RWPE2 (cell line): ENCODE measurements around the gene CA10.

Experiments
- ATAC-seq: fragments of 200-7000 bp; cut with Tn5 transposase; 3 replicates; pipeline ENCODE4 v1.9.1; 2021; ENCODE audit warnings: low read depth
- DNase-seq: peaks from one replicate; pipeline ENCODE4 v3.0.0-alpha.2; 2020; ENCODE audit warnings: low spot score
- H3K27ac ChIP-seq: fragments of 450-650 bp; 2 replicates; pipeline ENCODE4 v1.5.1; 2017; ENCODE audit warnings: mild to moderate bottlenecking; ENCODE audit not compliant: poor library complexity, severe bottlenecking
- H3K27me3 ChIP-seq: fragments of 250-450 bp; sonication (Bioruptor Pico); 2 replicates; pipeline ENCODE4 v1.5.1; 2021; ENCODE audit warnings: mild to moderate bottlenecking, moderate library complexity; ENCODE audit not compliant: insufficient read depth, poor library complexity, severe bottlenecking
- H3K36me3 ChIP-seq: fragments of 250-450 bp; sonication (Bioruptor Pico); 2 replicates; pipeline ENCODE4 v1.5.1; 2020; ENCODE audit warnings: low read depth, mild to moderate bottlenecking, moderate library complexity
- H3K4me1 ChIP-seq: fragments of 250-450 bp; sonication (Bioruptor Pico); 2 replicates; pipeline ENCODE4 v1.5.1; 2021; ENCODE audit warnings: mild to moderate bottlenecking, moderate library complexity; ENCODE audit not compliant: insufficient read depth, poor library complexity, severe bottlenecking
- H3K4me3 ChIP-seq: fragments of 250-450 bp; sonication (Bioruptor Pico); 2 replicates; pipeline ENCODE4 v1.5.1; 2021; ENCODE audit warnings: mild to moderate bottlenecking, moderate library complexity; ENCODE audit not compliant: severe bottlenecking
- H3K9me3 ChIP-seq: fragments of 250-450 bp; sonication (Bioruptor Pico); 2 replicates; pipeline ENCODE4 v1.5.1; 2021; ENCODE audit warnings: mild to moderate bottlenecking, moderate library complexity; ENCODE audit not compliant: severe bottlenecking
- TF ChIP-seq, protein P1 (sequence below): fragments of 450-650 bp; IDR thresholded peaks from one replicate; pipeline ENCODE4 v1.5.1; 2017; ENCODE audit warnings: mild to moderate bottlenecking, moderate library complexity; ENCODE audit not compliant: poor library complexity, severe bottlenecking

CA10 gene

DNA sequence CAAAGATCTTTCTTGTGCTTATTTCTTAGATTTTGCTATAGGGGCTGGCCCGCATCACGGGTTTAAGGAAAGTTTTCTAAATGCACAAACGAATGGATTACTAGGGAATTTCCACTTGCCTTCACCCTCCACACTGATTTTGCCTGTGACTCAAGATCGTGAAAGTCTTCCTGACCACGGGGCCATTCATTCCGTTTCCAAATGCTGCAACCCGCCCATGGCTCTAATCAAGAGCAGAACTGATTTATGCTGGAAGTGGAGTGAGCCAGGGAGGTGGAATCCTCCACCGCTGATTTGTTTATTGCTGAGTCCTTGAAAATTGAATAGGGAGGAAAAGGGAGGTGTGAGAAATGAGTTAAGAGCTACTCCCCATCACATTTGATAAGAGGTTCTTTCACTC lies 52.4 kb downstream of the CA10 start:
- H3K4me1 ChIP-seq, result no peaks in the 10 kb centered on the region
- no peaks in the 10 kb centered on the region for H3K27me3 ChIP-seq
- TF ChIP-seq, protein P1, sequence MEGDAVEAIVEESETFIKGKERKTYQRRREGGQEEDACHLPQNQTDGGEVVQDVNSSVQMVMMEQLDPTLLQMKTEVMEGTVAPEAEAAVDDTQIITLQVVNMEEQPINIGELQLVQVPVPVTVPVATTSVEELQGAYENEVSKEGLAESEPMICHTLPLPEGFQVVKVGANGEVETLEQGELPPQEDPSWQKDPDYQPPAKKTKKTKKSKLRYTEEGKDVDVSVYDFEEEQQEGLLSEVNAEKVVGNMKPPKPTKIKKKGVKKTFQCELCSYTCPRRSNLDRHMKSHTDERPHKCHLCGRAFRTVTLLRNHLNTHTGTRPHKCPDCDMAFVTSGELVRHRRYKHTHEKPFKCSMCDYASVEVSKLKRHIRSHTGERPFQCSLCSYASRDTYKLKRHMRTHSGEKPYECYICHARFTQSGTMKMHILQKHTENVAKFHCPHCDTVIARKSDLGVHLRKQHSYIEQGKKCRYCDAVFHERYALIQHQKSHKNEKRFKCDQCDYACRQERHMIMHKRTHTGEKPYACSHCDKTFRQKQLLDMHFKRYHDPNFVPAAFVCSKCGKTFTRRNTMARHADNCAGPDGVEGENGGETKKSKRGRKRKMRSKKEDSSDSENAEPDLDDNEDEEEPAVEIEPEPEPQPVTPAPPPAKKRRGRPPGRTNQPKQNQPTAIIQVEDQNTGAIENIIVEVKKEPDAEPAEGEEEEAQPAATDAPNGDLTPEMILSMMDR, result no peak
- H3K36me3 ChIP-seq, result no peaks in the 10 kb centered on the region
- H3K9me3 ChIP-seq, result no peaks in the 10 kb centered on the region
- no peak overlapping the region for H3K4me3 ChIP-seq
- no peak overlapping the region for H3K27ac ChIP-seq
- DNase-seq (no peak), ATAC-seq (no peak)

DNA sequence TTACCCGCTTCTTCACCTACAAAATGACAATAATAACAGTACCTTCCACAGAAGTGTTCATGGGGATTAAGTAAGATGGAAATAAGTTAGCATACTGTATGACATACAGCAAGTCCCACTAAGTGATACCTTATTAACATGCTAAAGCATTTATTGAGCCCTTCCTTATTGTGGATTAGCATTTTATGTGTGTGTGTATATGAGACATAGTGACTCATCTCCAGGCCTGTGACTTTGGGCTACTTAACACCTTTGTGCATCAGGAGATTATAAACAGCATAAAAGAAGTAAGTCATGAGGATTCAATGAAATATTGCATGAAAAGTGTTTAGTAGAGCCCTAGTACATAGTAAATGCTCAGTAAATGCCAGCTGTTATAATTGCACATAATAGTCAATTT lies 52.9 kb downstream of the CA10 start:
- H3K27ac ChIP-seq, result no peak overlapping the region
- H3K9me3 ChIP-seq, result no peaks in the 10 kb centered on the region
- DNase-seq (no peak), ATAC-seq (peak; percentile 48; the same call in 1 of the 3 replicates)
- H3K4me1 ChIP-seq, result no peaks in the 10 kb centered on the region
- no peak overlapping the region for H3K4me3 ChIP-seq
- H3K27me3 ChIP-seq, result no peaks in the 10 kb centered on the region
- TF ChIP-seq, protein P1, result no peak
- no peaks in the 10 kb centered on the region for H3K36me3 ChIP-seq

DNA sequence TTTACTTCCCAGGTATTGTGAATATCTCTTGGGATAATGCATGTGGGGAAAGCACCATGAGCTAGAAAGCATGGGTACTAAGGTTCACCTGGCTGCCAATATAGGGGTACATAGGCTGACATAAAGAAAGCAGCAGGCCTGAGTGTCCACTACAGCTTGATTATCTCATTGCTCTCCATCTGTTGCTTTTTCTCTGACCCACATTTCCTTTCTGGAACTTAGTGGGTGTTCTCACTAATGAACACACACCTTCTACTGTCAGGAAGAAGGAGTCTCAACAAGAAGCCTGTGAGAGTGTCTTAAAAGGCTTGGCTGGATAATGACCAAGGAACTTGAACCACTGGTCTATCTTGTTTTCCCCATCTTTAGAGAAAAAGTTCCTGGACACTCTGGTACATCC lies 62.5 kb downstream of the CA10 start:
- TF ChIP-seq, protein P1, result no peak
- no peak overlapping the region for H3K27ac ChIP-seq
- H3K4me1 ChIP-seq, result no peaks in the 10 kb centered on the region
- no peak for ATAC-seq
- H3K27me3 ChIP-seq, result peaks cover 7% of the 10 kb centered on the region
- no peak for DNase-seq
- no peak overlapping the region for H3K4me3 ChIP-seq
- no peaks in the 10 kb centered on the region for H3K9me3 ChIP-seq
- no peaks in the 10 kb centered on the region for H3K36me3 ChIP-seq

DNA sequence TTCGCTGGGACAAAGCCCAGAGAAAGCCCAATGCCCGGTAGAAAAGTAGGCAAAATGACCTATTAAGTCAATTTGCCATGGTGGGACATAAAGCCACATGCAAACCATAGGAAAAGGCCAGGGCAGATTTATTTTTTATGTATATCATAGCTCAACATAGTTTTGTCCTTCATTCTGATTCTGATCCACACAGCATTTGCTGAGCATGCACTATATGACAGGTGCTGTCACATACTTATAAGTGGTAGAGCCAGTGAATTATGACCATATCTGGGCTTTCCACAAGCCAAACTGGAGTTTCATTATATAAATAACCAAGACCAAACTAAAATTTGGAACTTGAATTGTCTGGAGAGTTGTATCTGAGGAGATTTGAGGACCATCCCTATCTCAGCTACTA lies 74.3 kb downstream of the CA10 start:
- TF ChIP-seq, protein P1, result no peak
- Histone ChIP-seq H3K4me1 (no peaks in the 10 kb centered on the region), H3K27me3 (peaks cover 9% of the 10 kb centered on the region), H3K36me3 (no peaks in the 10 kb centered on the region), H3K9me3 (no peaks in the 10 kb centered on the region), H3K27ac (no peak overlapping the region), H3K4me3 (no peak overlapping the region)
- ATAC-seq (no peak), DNase-seq (no peak)

DNA sequence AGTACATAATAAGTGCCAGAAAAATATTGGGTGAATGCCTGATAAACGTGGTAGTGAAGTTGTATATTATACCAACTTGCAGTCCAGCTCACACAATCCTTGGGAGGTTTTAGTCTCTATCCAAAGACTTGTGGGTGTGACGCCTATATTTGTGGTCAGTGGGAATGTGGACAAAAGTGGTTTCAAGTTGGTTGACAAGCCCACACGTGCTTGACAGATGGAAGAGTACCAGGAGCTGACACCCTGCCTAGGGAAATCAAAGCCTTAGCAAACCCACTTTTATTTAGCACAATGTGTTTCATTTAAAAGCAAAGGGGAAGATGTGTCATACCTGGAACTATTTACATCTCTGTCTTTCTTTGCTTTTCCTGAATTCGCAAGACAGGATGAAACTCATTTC lies 79.0 kb downstream of the CA10 start:
- peaks cover 2% of the 10 kb centered on the region for H3K27me3 ChIP-seq

More for the DNA sequence above, 79.0 kb downstream of the CA10 start:
- Histone ChIP-seq H3K9me3 (no peaks in the 10 kb centered on the region), H3K4me3 (no peak overlapping the region), H3K27ac (no peak overlapping the region), H3K4me1 (no peaks in the 10 kb centered on the region), H3K36me3 (no peaks in the 10 kb centered on the region)
- DNase-seq, result no peak
- no peak for ATAC-seq
- TF ChIP-seq, protein P1, result no peak
